HepG2 (cell line): Measurements from ENCODE around the gene PSMB9. TPM values are rescaled to one million over a fixed set of nuclear protein-coding genes. Genes with fewer than 3 reads are reported as not detected.

Experiments
- IKZF4 ChIP-seq: sonication (generic); formaldehyde crosslinking; IDR thresholded peaks from 2 replicates; pipeline ENCODE4 v1.5.1; 2020; ENCODE audit warnings: borderline replicate concordance, mild to moderate bottlenecking, low read depth, missing genetic modification reagents; ENCODE audit errors: not compliant biosample characterization
- SKI ChIP-seq: fragments of 450-650 bp; IDR thresholded peaks from one replicate; pipeline ENCODE4 v1.6.1; 2018; ENCODE audit warnings: mild to moderate bottlenecking; ENCODE audit not compliant: partially characterized antibody
- TAF15 ChIP-seq: fragments of 200-400 bp; formaldehyde crosslinking; IDR thresholded peaks from one replicate; pipeline ENCODE4 v1.6.1; 2018; ENCODE audit warnings: mild to moderate bottlenecking, low read depth, low read length; ENCODE audit not compliant: poor library complexity, severe bottlenecking
- ZMYM3 ChIP-seq: sonication (generic); formaldehyde crosslinking; IDR thresholded peaks from 2 replicates; pipeline ENCODE4 v1.5.1; 2020; ENCODE audit warnings: mild to moderate bottlenecking, missing genetic modification reagents
- ZNF496 ChIP-seq: sonication (generic); formaldehyde crosslinking; IDR thresholded peaks from 2 replicates; pipeline ENCODE4 v1.8.1; 2023; ENCODE audit warnings: mild to moderate bottlenecking, moderate library complexity, missing genetic modification reagents; ENCODE audit not compliant: insufficient replicate concordance
- ZNF550 ChIP-seq: sonication (generic); formaldehyde crosslinking; IDR thresholded peaks from 2 replicates; pipeline ENCODE4 v1.4.0; 2020; ENCODE audit warnings: mild to moderate bottlenecking, missing genetic modification reagents, borderline replicate concordance
- ZNF614 ChIP-seq: IDR thresholded peaks from 2 replicates; pipeline ENCODE4 v1.6.1; 2018; ENCODE audit warnings: missing biosample characterization, missing genetic modification reagents, inconsistent platforms, borderline replicate concordance
- polyA plus RNA-seq, 8 experiments: library from polyadenylated mRNA; depleted of rRNA in 3 of 8; stranded (reverse) in 7 of 8; unstranded in 1 of 8; fragments of >200 nt; fragmentation: Illumina TruSeq in 4 of 8; extraction: Trizol in 4 of 8; gene quantifications; 2 replicates each; pipeline versions ENCODE4 v1.2.1 to v1.2.3, GENCODE V29; 2011 to 2016; ENCODE audit warnings: low read depth in 4 of 8, missing spikeins in 1 of 8, mixed read lengths in 1 of 8; ENCODE audit not compliant: insufficient read depth in 1 of 8
- total RNA-seq, 5 experiments: library from RNA; depleted of rRNA; stranded (reverse); fragments of >200 nt; fragmentation: Illumina TruSeq; extraction: Trizol; gene quantifications; 2 replicates each; pipeline ENCODE4 v1.2.3, GENCODE V29; 2016; ENCODE audit warnings: low read depth in 1 of 5
- TF ChIP-seq, protein P1 (sequence below): sonication (generic); formaldehyde crosslinking; IDR thresholded peaks from 2 replicates; pipeline ENCODE4 v1.5.0; 2020; ENCODE audit warnings: mild to moderate bottlenecking, missing genetic modification reagents, borderline replicate concordance
- TF ChIP-seq, protein P2 (sequence below): sonication (generic); formaldehyde crosslinking; IDR thresholded peaks from 2 replicates; pipeline ENCODE4 v1.5.1; 2020; ENCODE audit warnings: mild to moderate bottlenecking, missing genetic modification reagents
- TF ChIP-seq, protein P3 (sequence below): sonication (generic); formaldehyde crosslinking; conservative IDR thresholded peaks from 2 replicates; pipeline ENCODE4 v1.8.0; 2022; ENCODE audit warnings: missing genetic modification reagents
- TF ChIP-seq, protein P4 (sequence below): sonication (generic); formaldehyde crosslinking; IDR thresholded peaks from 2 replicates; pipeline ENCODE4 v1.4.0; 2020; ENCODE audit warnings: missing genetic modification reagents

Gene PSMB9
- total and polyA plus RNA-seq, 2 of the 13 experiments (the other 11 are each of a cell fraction or from before 2014, with no cell fraction given) = 15.6 to 16.0 TPM

DNA sequence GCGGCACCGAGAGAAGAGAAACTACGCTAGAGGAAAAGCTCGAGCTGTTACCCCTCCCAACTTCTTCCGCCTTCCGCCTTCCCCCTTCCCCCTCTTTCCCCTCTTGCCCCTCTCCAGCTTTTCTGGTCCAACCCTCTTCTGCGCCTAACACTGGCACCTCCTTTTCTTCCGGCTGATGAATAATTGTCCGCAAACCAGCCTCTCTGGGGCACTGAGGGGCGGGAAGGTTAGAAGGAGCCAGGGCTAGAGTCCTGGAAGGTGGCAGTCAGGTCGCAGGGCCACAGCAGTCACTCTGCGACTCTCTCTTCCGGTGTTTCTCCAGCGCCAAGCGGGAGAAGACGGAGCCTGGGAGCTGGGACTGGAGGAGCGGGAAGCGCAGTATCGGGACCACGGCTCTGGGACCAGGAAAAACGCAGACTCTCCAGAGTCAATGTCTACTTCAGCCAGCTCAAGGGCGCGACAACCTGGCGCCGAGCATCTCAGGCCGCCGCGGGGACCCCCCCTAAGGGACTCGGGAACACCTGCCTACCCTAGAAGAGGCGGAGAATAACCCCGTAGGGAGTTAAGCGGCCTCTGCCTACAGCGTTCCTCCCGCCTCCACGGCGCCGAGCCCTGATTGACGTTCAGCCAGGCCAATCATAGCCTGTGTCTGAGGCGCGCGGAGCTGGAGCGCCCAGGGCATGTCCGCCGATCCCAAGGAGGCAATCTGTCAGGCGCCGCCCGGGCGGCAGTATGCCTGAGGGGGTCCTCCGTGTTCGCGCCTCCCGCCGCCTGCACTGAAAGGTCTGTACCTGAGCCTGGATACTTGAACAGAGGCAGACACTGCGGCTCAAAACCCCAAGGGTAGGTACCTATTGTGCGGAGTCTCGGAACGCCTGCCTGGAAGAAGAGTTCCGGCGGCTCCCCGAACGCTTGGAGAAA is 40.4 kb downstream of the PSMB9 start (continued):
- TF ChIP-seq, protein P1, sequence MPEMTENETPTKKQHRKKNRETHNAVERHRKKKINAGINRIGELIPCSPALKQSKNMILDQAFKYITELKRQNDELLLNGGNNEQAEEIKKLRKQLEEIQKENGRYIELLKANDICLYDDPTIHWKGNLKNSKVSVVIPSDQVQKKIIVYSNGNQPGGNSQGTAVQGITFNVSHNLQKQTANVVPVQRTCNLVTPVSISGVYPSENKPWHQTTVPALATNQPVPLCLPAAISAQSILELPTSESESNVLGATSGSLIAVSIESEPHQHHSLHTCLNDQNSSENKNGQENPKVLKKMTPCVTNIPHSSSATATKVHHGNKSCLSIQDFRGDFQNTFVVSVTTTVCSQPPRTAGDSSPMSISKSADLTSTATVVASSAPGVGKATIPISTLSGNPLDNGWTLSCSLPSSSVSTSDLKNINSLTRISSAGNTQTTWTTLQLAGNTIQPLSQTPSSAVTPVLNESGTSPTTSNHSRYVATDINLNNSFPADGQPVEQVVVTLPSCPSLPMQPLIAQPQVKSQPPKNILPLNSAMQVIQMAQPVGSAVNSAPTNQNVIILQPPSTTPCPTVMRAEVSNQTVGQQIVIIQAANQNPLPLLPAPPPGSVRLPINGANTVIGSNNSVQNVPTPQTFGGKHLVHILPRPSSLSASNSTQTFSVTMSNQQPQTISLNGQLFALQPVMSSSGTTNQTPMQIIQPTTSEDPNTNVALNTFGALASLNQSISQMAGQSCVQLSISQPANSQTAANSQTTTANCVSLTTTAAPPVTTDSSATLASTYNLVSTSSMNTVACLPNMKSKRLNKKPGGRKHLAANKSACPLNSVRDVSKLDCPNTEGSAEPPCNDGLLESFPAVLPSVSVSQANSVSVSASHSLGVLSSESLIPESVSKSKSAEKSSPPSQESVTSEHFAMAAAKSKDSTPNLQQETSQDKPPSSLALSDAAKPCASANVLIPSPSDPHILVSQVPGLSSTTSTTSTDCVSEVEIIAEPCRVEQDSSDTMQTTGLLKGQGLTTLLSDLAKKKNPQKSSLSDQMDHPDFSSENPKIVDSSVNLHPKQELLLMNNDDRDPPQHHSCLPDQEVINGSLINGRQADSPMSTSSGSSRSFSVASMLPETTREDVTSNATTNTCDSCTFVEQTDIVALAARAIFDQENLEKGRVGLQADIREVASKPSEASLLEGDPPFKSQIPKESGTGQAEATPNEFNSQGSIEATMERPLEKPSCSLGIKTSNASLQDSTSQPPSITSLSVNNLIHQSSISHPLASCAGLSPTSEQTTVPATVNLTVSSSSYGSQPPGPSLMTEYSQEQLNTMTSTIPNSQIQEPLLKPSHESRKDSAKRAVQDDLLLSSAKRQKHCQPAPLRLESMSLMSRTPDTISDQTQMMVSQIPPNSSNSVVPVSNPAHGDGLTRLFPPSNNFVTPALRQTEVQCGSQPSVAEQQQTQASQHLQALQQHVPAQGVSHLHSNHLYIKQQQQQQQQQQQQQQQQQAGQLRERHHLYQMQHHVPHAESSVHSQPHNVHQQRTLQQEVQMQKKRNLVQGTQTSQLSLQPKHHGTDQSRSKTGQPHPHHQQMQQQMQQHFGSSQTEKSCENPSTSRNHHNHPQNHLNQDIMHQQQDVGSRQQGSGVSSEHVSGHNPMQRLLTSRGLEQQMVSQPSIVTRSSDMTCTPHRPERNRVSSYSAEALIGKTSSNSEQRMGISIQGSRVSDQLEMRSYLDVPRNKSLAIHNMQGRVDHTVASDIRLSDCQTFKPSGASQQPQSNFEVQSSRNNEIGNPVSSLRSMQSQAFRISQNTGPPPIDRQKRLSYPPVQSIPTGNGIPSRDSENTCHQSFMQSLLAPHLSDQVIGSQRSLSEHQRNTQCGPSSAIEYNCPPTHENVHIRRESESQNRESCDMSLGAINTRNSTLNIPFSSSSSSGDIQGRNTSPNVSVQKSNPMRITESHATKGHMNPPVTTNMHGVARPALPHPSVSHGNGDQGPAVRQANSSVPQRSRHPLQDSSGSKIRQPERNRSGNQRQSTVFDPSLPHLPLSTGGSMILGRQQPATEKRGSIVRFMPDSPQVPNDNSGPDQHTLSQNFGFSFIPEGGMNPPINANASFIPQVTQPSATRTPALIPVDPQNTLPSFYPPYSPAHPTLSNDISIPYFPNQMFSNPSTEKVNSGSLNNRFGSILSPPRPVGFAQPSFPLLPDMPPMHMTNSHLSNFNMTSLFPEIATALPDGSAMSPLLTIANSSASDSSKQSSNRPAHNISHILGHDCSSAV (CRISPR knock-in tag) = peak; percentile 69; the same call in 1 of the 2 replicates
- TF ChIP-seq, protein P2, sequence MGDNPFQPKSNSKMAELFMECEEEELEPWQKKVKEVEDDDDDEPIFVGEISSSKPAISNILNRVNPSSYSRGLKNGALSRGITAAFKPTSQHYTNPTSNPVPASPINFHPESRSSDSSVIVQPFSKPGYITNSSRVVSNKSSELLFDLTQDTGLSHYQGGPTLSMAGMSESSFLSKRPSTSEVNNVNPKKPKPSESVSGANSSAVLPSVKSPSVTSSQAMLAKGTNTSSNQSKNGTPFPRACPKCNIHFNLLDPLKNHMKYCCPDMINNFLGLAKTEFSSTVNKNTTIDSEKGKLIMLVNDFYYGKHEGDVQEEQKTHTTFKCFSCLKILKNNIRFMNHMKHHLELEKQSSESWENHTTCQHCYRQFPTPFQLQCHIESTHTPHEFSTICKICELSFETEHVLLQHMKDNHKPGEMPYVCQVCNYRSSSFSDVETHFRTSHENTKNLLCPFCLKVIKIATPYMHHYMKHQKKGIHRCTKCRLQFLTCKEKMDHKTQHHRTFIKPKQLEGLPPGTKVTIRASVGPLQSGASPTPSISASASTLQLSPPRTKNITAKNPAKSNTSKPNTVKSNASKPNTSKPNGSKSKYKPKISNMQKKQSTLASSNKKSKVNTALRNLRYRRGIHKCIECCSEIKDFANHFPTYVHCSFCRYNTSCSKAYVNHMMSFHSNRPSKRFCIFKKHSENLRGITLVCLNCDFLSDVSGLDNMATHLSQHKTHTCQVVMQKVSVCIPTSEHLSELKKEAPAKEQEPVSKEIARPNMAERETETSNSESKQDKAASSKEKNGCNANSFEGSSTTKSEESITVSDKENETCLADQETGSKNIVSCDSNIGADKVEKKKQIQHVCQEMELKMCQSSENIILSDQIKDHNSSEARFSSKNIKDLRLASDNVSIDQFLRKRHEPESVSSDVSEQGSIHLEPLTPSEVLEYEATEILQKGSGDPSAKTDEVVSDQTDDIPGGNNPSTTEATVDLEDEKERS (CRISPR knock-in tag) = 0 out of 2 replicates have a peak, but pooled peaks have one; percentile 61
- TF ChIP-seq TAF15 (peak; percentile 70), ZMYM3 (CRISPR knock-in tag) (peak; percentile 40), IKZF4 (peak; percentile 40), ZNF614 (no peak; the same call in 1 of the 2 replicates), ZNF496 (CRISPR knock-in tag) (no peak), ZNF550 (CRISPR knock-in tag) (peak; percentile 69), SKI (no peak)
- TF ChIP-seq, protein P3, sequence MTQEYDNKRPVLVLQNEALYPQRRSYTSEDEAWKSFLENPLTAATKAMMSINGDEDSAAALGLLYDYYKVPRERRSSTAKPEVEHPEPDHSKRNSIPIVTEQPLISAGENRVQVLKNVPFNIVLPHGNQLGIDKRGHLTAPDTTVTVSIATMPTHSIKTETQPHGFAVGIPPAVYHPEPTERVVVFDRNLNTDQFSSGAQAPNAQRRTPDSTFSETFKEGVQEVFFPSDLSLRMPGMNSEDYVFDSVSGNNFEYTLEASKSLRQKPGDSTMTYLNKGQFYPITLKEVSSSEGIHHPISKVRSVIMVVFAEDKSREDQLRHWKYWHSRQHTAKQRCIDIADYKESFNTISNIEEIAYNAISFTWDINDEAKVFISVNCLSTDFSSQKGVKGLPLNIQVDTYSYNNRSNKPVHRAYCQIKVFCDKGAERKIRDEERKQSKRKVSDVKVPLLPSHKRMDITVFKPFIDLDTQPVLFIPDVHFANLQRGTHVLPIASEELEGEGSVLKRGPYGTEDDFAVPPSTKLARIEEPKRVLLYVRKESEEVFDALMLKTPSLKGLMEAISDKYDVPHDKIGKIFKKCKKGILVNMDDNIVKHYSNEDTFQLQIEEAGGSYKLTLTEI = no peak
- TF ChIP-seq, protein P4, sequence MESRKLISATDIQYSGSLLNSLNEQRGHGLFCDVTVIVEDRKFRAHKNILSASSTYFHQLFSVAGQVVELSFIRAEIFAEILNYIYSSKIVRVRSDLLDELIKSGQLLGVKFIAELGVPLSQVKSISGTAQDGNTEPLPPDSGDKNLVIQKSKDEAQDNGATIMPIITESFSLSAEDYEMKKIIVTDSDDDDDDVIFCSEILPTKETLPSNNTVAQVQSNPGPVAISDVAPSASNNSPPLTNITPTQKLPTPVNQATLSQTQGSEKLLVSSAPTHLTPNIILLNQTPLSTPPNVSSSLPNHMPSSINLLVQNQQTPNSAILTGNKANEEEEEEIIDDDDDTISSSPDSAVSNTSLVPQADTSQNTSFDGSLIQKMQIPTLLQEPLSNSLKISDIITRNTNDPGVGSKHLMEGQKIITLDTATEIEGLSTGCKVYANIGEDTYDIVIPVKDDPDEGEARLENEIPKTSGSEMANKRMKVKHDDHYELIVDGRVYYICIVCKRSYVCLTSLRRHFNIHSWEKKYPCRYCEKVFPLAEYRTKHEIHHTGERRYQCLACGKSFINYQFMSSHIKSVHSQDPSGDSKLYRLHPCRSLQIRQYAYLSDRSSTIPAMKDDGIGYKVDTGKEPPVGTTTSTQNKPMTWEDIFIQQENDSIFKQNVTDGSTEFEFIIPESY (CRISPR knock-in tag) = no peak
